Measurements from ENCODE around the gene PHACTR3.

PHACTR3 gene

GRCh38 chr20:59648466-59649070, 44.2 kb downstream of the PHACTR3 start:
- no peak for DNase-seq (ENCODE audit: low read depth)

- DNase-seq (ENCODE audit: low read depth) = no peak
Observed at GRCh38 chr20:59650418-59650817, 46.1 kb downstream of the PHACTR3 start.

DNA sequence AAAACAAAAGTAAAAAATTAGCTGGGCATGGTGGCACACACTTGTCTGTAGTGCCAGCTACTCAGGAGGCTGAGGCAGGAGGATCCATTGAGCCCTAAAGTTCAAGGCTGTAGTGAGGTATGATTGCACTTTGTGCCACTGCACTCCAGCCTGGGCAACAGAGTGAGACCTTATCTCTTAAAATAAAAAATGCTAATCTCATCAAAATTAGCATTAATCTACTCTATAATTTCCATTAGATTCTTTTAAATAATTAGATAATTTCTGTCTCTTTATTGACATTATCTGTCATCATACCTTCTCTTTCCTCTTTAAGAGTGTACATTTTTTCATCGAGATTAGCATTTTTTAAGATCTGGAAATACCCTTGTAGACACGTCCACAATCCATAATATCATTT, 48.0 kb downstream of the PHACTR3 start:
- DNase-seq (ENCODE audit: low read depth) = no peak

GRCh38 chr20:59656417-59656816, 52.1 kb downstream of the PHACTR3 start:
- no peak for DNase-seq (ENCODE audit: low read depth)

DNA sequence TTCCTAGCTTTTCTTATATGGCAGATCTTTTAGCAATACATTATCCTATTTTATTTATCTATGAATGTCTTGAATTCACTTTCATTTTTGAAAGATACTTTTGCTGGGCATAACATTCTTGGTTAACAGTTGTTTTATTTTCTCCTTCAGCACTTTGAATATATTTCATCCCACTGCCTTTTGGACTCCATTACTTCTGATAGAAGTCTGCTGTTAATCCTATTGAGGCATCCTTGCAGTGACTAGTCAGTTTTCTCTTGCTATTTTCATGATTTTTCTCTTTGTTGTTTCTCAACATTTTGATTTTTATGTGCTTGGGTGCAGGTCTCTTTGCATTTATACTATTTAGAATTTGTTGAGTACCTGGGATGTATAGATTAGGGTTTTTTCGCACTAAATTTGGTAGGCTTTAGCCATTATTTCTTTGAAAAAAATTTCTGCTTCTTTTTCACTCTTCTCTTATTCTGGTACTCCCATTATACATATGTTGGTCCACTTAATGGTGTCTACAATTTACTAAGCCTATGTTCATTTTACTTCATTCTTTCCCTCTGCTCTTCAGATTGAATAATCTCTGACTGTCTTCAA, 53.2 kb downstream of the PHACTR3 start:
- DNase-seq (ENCODE audit: low read depth) = no peak

GRCh38 chr20:59660471-59660870, 56.1 kb downstream of the PHACTR3 start:
- DNase-seq (ENCODE audit: low read depth) = no peak

- no peak for DNase-seq (ENCODE audit: low read depth)
Observed at GRCh38 chr20:59661153-59661552, 56.8 kb downstream of the PHACTR3 start.

- DNase-seq (ENCODE audit: low read depth) = no peak
Observed at GRCh38 chr20:59661621-59662020, 57.3 kb downstream of the PHACTR3 start.

- no peak for DNase-seq (ENCODE audit: low read depth)
Observed at GRCh38 chr20:59662161-59662560, 57.8 kb downstream of the PHACTR3 start.

DNA sequence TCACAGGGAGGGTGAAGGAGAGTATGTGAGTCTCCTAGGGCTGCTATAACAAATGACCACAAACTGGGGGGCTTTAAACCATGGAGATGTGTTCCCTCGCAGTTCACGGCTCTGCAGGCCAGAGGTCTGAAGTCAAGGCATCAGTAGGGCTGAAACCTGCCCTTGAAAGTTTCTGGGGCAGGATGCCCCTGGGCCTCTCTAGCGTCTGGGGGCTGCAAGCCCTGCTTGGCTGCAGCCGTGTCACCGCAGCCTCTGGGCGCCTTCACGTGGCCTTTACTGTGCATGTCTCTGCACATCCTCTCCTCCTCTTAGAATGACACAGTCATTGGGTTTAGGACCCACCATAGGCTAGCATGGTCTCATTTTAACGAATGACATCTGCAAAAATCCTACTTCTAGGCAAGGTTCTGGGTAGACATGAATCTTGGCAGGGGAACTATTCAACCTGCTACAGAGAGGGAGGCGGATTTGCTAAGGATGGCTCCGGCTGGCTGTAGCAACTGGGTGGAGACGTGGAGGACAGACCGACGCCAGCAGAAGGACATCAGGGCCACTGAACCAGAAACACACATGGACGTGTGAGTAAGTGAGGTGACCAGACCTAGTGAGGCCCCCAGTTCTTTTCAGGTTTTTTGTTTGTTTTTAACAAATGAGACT, 58.6 kb downstream of the PHACTR3 start:
- no peak for DNase-seq (ENCODE audit: low read depth)

DNA sequence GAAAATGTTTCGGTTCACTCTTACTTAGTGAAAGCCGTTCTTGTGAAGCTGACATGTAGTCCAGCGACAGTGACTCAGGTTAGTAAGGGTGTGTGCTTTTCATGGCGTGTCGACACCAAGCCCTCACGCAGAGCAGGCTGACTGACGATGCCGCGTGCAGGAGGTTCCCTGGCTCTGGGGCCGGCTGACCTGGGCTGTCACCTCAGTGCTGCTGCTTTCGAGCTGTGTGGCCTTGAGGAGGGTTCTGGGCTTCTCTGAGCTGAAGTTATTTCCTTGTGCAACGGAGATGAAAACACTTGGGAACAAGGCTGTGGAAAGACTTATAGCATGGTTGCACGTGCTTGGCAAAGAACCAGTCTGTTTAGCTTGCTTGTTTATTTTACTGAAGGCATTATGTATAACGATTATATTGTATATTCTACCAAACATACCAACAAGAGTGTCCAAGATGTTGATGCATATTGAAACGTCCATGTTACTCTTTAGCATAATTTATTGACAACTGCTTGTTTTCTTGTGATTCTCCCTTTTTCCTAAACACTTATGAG, 59.2 kb downstream of the PHACTR3 start:
- DNase-seq (ENCODE audit: low read depth) = no peak

GRCh38 chr20:59664421-59664941, 60.1 kb downstream of the PHACTR3 start:
- no peak for DNase-seq (ENCODE audit: low read depth)

GRCh38 chr20:59665656-59666555, 61.6 kb downstream of the PHACTR3 start:
- no peak for DNase-seq (ENCODE audit: low read depth)

DNA sequence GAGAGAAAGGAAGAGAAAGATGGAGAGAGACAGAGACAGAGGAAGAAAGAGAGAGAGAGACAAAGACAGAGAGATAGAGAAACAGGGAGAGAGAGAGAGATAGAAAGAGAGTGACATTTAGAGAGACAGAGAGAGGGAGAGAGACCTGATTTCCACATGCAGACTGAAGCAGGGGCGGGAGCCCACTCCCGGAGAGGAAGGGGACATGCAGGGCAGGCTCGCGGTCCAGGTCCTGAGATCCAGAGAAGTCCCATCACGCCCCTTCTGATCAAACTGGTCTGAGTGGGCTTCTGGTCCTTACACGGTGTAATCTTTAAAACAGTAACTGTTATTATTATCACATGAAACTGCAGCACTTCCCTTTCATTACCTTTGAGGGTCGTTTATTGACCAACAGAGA, 62.2 kb downstream of the PHACTR3 start:
- no peak for DNase-seq (ENCODE audit: low read depth)

- no peak for DNase-seq (ENCODE audit: low read depth)
Observed at GRCh38 chr20:59667131-59667530, 62.8 kb downstream of the PHACTR3 start.

GRCh38 chr20:59667981-59668515, 63.7 kb downstream of the PHACTR3 start:
- no peak for DNase-seq (ENCODE audit: low read depth)

GRCh38 chr20:59668926-59669850, 64.8 kb downstream of the PHACTR3 start:
- no peak for DNase-seq (ENCODE audit: low read depth)

DNA sequence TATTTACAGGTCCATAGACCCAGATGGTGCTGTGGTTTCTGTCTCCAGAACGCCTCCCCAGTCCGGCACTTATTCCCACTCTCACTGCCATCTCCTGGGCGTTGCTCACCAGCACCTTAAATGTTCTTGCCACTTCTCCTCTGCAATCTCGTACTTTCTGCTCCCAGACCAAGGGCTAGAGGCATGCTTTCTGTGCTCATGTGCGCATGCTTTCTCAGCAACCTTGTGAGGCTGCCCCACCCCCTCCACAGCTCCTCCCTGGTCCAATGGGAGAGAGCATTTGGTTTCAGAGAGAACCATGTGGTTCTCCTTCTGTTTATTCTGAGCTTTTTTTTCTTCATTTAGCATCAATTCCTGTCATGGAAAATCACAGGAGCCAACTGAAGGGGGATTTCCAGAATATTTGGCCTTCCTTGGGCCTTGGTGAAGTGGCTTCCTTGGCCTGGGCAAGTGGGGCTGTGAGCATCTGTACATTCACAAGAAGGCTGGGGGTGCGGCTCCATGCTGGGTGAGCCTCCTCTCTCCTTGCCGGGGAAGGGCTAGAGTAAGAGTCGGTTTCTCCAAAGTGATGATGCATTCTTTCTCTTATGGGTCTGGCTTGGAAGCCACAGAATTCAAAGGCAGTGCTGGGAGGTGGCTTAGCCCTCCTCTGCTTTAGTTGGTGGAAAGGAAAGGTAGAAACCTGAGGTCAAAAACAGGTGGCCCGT, 66.6 kb downstream of the PHACTR3 start:
- no peak for DNase-seq (ENCODE audit: low read depth)

DNA sequence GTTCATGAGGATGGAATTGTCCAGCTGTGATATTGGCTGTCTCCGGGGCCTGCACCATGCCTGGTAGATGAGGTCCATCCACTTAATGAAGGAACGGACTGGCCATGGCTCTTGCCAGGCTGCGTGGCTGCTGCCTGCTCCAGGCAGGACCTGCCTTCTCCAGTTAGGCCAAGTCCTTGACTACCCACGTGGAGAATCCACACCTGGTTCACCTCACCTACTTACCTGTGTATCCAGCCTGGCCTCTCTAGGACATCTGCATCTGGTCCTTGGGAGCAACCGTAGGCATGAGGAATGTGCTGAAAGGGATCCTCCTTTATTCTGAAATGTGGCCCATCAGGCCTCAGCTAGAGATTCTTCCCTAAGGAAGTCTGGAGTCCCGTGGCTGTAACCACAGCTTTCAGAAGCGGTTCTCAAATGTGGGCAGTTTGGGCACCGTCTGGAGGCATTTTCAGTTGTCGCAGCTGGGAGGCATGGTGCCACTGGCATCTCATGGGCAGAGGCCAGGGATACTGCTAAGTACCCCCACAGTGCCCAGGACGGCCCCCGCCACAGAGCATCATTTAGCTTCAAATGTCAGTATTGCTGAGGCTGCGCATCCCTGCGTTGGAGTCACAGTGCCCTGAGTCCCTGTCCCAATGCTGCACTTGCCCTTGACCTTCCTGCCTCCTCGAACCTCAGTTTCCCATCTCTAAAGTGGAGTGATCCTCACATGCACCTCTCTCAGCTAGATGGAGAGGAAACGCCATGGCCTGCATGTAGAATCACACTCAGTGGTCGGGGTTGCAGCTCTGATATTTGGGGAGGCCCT, 67.5 kb downstream of the PHACTR3 start:
- DNase-seq (ENCODE audit: low read depth) = no peak

Data from amniotic epithelial cell (primary cell).